Activated CD4-positive, alpha-beta T cell treated with anti-CD3 and anti-CD28 coated beads, Interleukin-10, Interleukin-2, amounts not matched to agents 100 ng/mL and 50 ng/mL, durations not matched to agents 16 hours and 8 hours (primary cell): Measurements from ENCODE around the gene ASPSCR1.
A peak's percentile ranks its signal among the peaks of the same experiment; 100 is the strongest.

Experiments used
- DNase-seq: peaks from one replicate; pipeline ENCODE4 v3.0.0-alpha.2; 2020

ASPSCR1 gene

GRCh38 chr17:82056729-82057621 lies 79.5 kb downstream of the ASPSCR1 start:
- DNase-seq: no peak

GRCh38 chr17:82058230-82058854 lies 80.9 kb downstream of the ASPSCR1 start:
- no peak for DNase-seq

GRCh38 chr17:82058855-82059249 lies 81.4 kb downstream of the ASPSCR1 start:
- DNase-seq: no peak

GRCh38 chr17:82059272-82060000 lies 82.0 kb downstream of the ASPSCR1 start:
- no peak for DNase-seq

GRCh38 chr17:82060001-82060380 lies 82.6 kb downstream of the ASPSCR1 start:
- no peak for DNase-seq

GRCh38 chr17:82060614-82061013 lies 83.2 kb downstream of the ASPSCR1 start:
- DNase-seq: no peak

- DNase-seq: no peak
Observed at GRCh38 chr17:82061047-82061925, 83.9 kb downstream of the ASPSCR1 start.

- DNase-seq: no peak
Observed at GRCh38 chr17:82062076-82062983, 84.9 kb downstream of the ASPSCR1 start.

- DNase-seq: no peak
Observed at GRCh38 chr17:82062984-82063368, 85.5 kb downstream of the ASPSCR1 start.

- no peak for DNase-seq
Observed at GRCh38 chr17:82063424-82064415, 86.3 kb downstream of the ASPSCR1 start.

- no peak for DNase-seq
Observed at GRCh38 chr17:82064433-82065192, 87.2 kb downstream of the ASPSCR1 start.

- DNase-seq: no peak
Observed at GRCh38 chr17:82065193-82065637, 87.8 kb downstream of the ASPSCR1 start.

GRCh38 chr17:82065638-82066303 lies 88.3 kb downstream of the ASPSCR1 start, which contains the start of gene DUS1L:
Gene DUS1L (minus strand): TSS chr17:82065804. CDS start chr17:82065059, 745 bp downstream.
- peak; percentile 79 for DNase-seq
